HEK293T (cell line): ENCODE measurements around the gene CHD6.

Source experiments
- CTCF ChIA-PET: fragments of 350-600 bp; formaldehyde crosslinking; extraction: SDS; loops from one replicate; lab custom pipeline; 2021; ENCODE audit warnings: antibody characterized with exemption, inconsistent platforms; lab: Yijun Ruan, JAX
- POLR2A ChIA-PET: fragments of 350-600 bp; formaldehyde crosslinking; extraction: SDS; loops from one replicate; lab custom pipeline; 2020; ENCODE audit warnings: antibody characterized with exemption, inconsistent platforms; lab: Yijun Ruan, JAX
- DNase-seq: peaks from one replicate; pipeline ENCODE4 v3.0.0; 2012; ENCODE audit warnings: mixed read lengths; ENCODE audit errors: extremely low spot score
- ARNT ChIP-seq: fragments of 450-650 bp; IDR thresholded peaks from 2 replicates; pipeline ENCODE4 v1.6.1; 2017; ENCODE audit warnings: mild to moderate bottlenecking
- BHLHE40 ChIP-seq: fragments of 450-650 bp; IDR thresholded peaks from 2 replicates; pipeline ENCODE4 v1.6.1; 2016; ENCODE audit warnings: mild to moderate bottlenecking, moderate library complexity, borderline replicate concordance
- CTBP1 ChIP-seq: fragments of 450-650 bp; IDR thresholded peaks from 2 replicates; pipeline ENCODE4 v1.6.1; 2016; ENCODE audit warnings: borderline replicate concordance
- ELF4 ChIP-seq: fragments of 450-650 bp; IDR thresholded peaks from 2 replicates; pipeline ENCODE4 v1.6.1; 2017; ENCODE audit warnings: antibody characterized with exemption
- FOXA1 ChIP-seq: fragments of 450-650 bp; IDR thresholded peaks from 2 replicates; pipeline ENCODE4 v1.6.1; 2016; ENCODE audit warnings: mild to moderate bottlenecking
- FOXK2 ChIP-seq: fragments of 450-650 bp; IDR thresholded peaks from 2 replicates; pipeline ENCODE4 v1.6.1; 2016; ENCODE audit warnings: mild to moderate bottlenecking
- FOXM1 ChIP-seq: fragments of 450-650 bp; IDR thresholded peaks from 2 replicates; pipeline ENCODE4 v1.6.1; 2017; ENCODE audit warnings: mild to moderate bottlenecking, borderline replicate concordance
- HDGF ChIP-seq: fragments of 450-650 bp; IDR thresholded peaks from 2 replicates; pipeline ENCODE4 v1.6.1; 2017; ENCODE audit warnings: antibody characterized with exemption, borderline replicate concordance
- L3MBTL2 ChIP-seq: fragments of 450-650 bp; conservative IDR thresholded peaks from 2 replicates; pipeline ENCODE4 v1.6.1; 2016; ENCODE audit warnings: mild to moderate bottlenecking
- LEF1 ChIP-seq: fragments of 450-650 bp; IDR thresholded peaks from 2 replicates; pipeline ENCODE4 v1.6.1; 2017; ENCODE audit warnings: mild to moderate bottlenecking, borderline replicate concordance
- NFRKB ChIP-seq: fragments of 450-650 bp; IDR thresholded peaks from 2 replicates; pipeline ENCODE4 v1.6.1; 2016; ENCODE audit warnings: mild to moderate bottlenecking, moderate library complexity
- PKNOX1 ChIP-seq: fragments of 450-650 bp; IDR thresholded peaks from 2 replicates; pipeline ENCODE4 v1.6.1; 2016
- SP1 ChIP-seq: fragments of 450-650 bp; IDR thresholded peaks from 2 replicates; pipeline ENCODE4 v1.6.1; 2017
- SUZ12 ChIP-seq: fragments of 450-650 bp; IDR thresholded peaks from 2 replicates; pipeline ENCODE4 v1.6.1; 2016; ENCODE audit warnings: mild to moderate bottlenecking
- TARDBP ChIP-seq: fragments of 450-650 bp; IDR thresholded peaks from 2 replicates; pipeline ENCODE4 v1.6.1; 2016
- ZNF384 ChIP-seq: fragments of 450-650 bp; IDR thresholded peaks from 2 replicates; pipeline ENCODE4 v1.6.1; 2016

Gene CHD6

GRCh38 chr20:41534842-41535241 lies 83.3 kb downstream of the CHD6 start:
- TF ChIP-seq ELF4 (no peak), NFRKB (no peak)
- ChIA-PET POLR2A (no interaction called here), CTCF (no interaction called here)
- DNase-seq: no peak

GRCh38 chr20:41534170-41534569 lies 84.0 kb downstream of the CHD6 start:
- no peak for DNase-seq
- no peak for TF ChIP-seq FOXA1
- no peak for TF ChIP-seq HDGF
- no peak for TF ChIP-seq PKNOX1
- no peak for TF ChIP-seq NFRKB
- no peak for TF ChIP-seq ZNF384
- TF ChIP-seq LEF1: no peak
- TF ChIP-seq FOXK2: no peak
- TF ChIP-seq SP1: no peak
- no peak for TF ChIP-seq TARDBP
- no peak for TF ChIP-seq SUZ12
- no peak for TF ChIP-seq ELF4
- ChIA-PET POLR2A (no interaction called here), CTCF (no interaction called here)

GRCh38 chr20:41533537-41534136 lies 84.5 kb downstream of the CHD6 start:
- no peak for DNase-seq
- CTCF ChIA-PET: no interaction called here
- POLR2A ChIA-PET: no interaction called here

GRCh38 chr20:41532935-41533334 lies 85.2 kb downstream of the CHD6 start:
- no peak for DNase-seq
- ChIA-PET CTCF (no interaction called here), POLR2A (no interaction called here)
- TF ChIP-seq LEF1 (no peak), CTBP1 (no peak), FOXK2 (no peak), FOXA1 (no peak), SP1 (no peak), L3MBTL2 (no peak), SUZ12 (no peak), FOXM1 (no peak), ZNF384 (no peak), BHLHE40 (no peak), TARDBP (no peak), ELF4 (no peak), PKNOX1 (no peak), HDGF (no peak), ARNT (no peak), NFRKB (no peak)

More at GRCh38 chr20:41533537-41534136, 84.5 kb downstream of the CHD6 start:
- TF ChIP-seq TARDBP: no peak
- TF ChIP-seq SP1: no peak
- no peak for TF ChIP-seq BHLHE40
- TF ChIP-seq L3MBTL2: no peak
- TF ChIP-seq SUZ12: no peak
- no peak for TF ChIP-seq ZNF384
- TF ChIP-seq FOXK2: no peak
- TF ChIP-seq NFRKB: no peak
- no peak for TF ChIP-seq FOXM1
- no peak for TF ChIP-seq CTBP1
- TF ChIP-seq ARNT: no peak
- no peak for TF ChIP-seq FOXA1
- TF ChIP-seq ELF4: no peak
- no peak for TF ChIP-seq PKNOX1
- no peak for TF ChIP-seq HDGF
- TF ChIP-seq LEF1: no peak

- CTCF ChIA-PET: no interaction called here
- DNase-seq: no peak
- POLR2A ChIA-PET: no interaction called here
- TF ChIP-seq ARNT (no peak), SP1 (no peak), FOXA1 (no peak), FOXK2 (no peak), NFRKB (no peak), TARDBP (no peak), FOXM1 (no peak), ZNF384 (no peak)
Observed at GRCh38 chr20:41531518-41532275, 86.5 kb downstream of the CHD6 start.

- DNase-seq: no peak
- POLR2A ChIA-PET: no interaction called here
- CTCF ChIA-PET: no interaction called here
- TF ChIP-seq HDGF (no peak), FOXM1 (no peak), SP1 (no peak), FOXK2 (no peak), LEF1 (no peak), PKNOX1 (no peak), ZNF384 (no peak), ELF4 (no peak), FOXA1 (no peak), CTBP1 (no peak), ARNT (no peak), TARDBP (no peak), SUZ12 (no peak), NFRKB (no peak), L3MBTL2 (no peak), BHLHE40 (no peak)
Observed at GRCh38 chr20:41530923-41531322, 87.3 kb downstream of the CHD6 start.
